Transverse colon (tissue), 4 donors: ENCODE measurements around the gene SFXN5. TPM values are rescaled to one million over a fixed set of nuclear protein-coding genes. Genes with fewer than 3 reads are reported as not detected.
A peak's percentile ranks its signal among the peaks of the same experiment; 100 is the strongest.

ENCODE experiments used
- DNase-seq: peaks from one replicate; pipeline ENCODE4 v3.0.0-alpha.2; 2019
- H3K27ac ChIP-seq, 4 donors: fragments of 200-600 bp; sonication (generic); 2 replicates each; pipeline ENCODE4 v1.5.1; 2016 to 2018; ENCODE audit warnings: inconsistent platforms in 4 of 4
- H3K27me3 ChIP-seq: fragments of 200-600 bp; sonication (generic); 2 replicates; pipeline ENCODE4 v1.5.1; 2017; ENCODE audit warnings: inconsistent platforms
- H3K36me3 ChIP-seq, 4 donors: fragments of 200-600 bp; sonication (generic); 2 replicates each; pipeline ENCODE4 v1.5.1; 2017 to 2019; ENCODE audit warnings: inconsistent platforms in 4 of 4
- H3K4me1 ChIP-seq, 4 donors: fragments of 200-600 bp; sonication (generic); 2 replicates each; pipeline ENCODE4 v1.5.1; 2017 to 2020; ENCODE audit warnings: inconsistent platforms in 4 of 4
- H3K4me3 ChIP-seq, 4 donors: fragments of 200-600 bp; sonication (generic); 1 replicate in 1 of 4; 2 replicates in 3 of 4; pipeline versions ENCODE4 v1.5.1 to v1.6.1; 2017 to 2019; ENCODE audit warnings: inconsistent platforms in 4 of 4
- H3K9me3 ChIP-seq, 2 donors: fragments of 200-600 bp; sonication (generic); 2 replicates each; pipeline ENCODE4 v1.5.1; 2017 to 2019; ENCODE audit warnings: inconsistent platforms in 2 of 2
- CTCF ChIP-seq, 5 experiments: fragments of 200-600 bp in 3 of 5; fragments of 450-650 bp in 2 of 5; sonication (generic) in 3 of 5; IDR thresholded peaks; 1 replicate in 2 of 5; 2 replicates in 3 of 5; pipeline ENCODE4 v1.5.1; 2016 to 2017; ENCODE audit warnings: antibody characterized with exemption in 5 of 5, inconsistent platforms in 3 of 5, mild to moderate bottlenecking in 2 of 5, moderate library complexity in 1 of 5
- EP300 ChIP-seq: sonication (generic); formaldehyde crosslinking; IDR thresholded peaks from one replicate; pipeline ENCODE4 v1.6.1; 2017; ENCODE audit warnings: antibody characterized with exemption, low read depth
- POLR2A ChIP-seq: fragments of 450-650 bp; IDR thresholded peaks from one replicate; pipeline ENCODE4 v1.6.1; 2016; ENCODE audit warnings: antibody characterized with exemption, mild to moderate bottlenecking, moderate library complexity
- POLR2AphosphoS5 ChIP-seq, 3 donors: sonication (generic); formaldehyde crosslinking; IDR thresholded peaks; one replicate each; pipeline ENCODE4 v1.6.1; 2016; ENCODE audit warnings: antibody characterized with exemption in 3 of 3
- WGBS, 2 donors: methylation state at CpG; one replicate each; pipeline ENCODE4 v1.1.5; 2018; ENCODE audit warnings: low coverage in 1 of 2; 5-methylcytosine and 5-hydroxymethylcytosine counted together
- in situ Hi-C, 4 donors: fragments of 200-750 bp; cut with MboI; loops; one replicate each; pipeline versions ENCODE4 v1.15.0 to v1.15.1; 2017; ENCODE audit warnings: low sequenced_read_pairs in 3 of 4, low pct_ligation_motif_present in 1 of 4, low pct_unique_long_range_greater_than_20kb in 1 of 4
- intact Hi-C: fragments of 100-400 bp; cut with DNase I; formaldehyde crosslinking; loops from one replicate; pipeline ENCODE4 v1.15.1; 2023; ENCODE audit warnings: low total_unique reads
- total RNA-seq, 4 donors: library from RNA; depleted of rRNA; stranded (reverse); fragments of >200 nt; gene quantifications; one replicate each; pipeline ENCODE4 v1.1.0, GENCODE V29; 2016

Gene SFXN5
- total RNA-seq, 4 donors from 2014 or later: 12.3 to 98.4 (median 42.7) TPM

GRCh38 chr2:73107211-73107926 is 35.9 kb upstream of the SFXN5 start:
- no peak overlapping the region for H3K4me3 ChIP-seq
- intact Hi-C loops (no loop called here), in situ Hi-C loops (loop anchor here in 1 of 4 donors (10.0 kb wide), 1 partner anchor 47 kb away; no protein-coding TSS in a partner anchor)
- H3K4me1 ChIP-seq: peaks cover 11 to 42% (median 26%) of the 10 kb centered on the region in 4 donors
- no peaks in the 10 kb centered on the region for H3K36me3 ChIP-seq
- H3K9me3 ChIP-seq: no peaks in the 10 kb centered on the region
- peak overlapping the region in 1 of 4 donors; percentile 43 for H3K27ac ChIP-seq
- no peak for TF ChIP-seq EP300
- TF ChIP-seq CTCF (IDR thresholded peaks at IDR 0.05): no peak
- no peak for TF ChIP-seq POLR2A
- TF ChIP-seq POLR2AphosphoS5 (IDR thresholded peaks at IDR 0.05): no peak
- H3K27me3 ChIP-seq: no peaks in the 10 kb centered on the region
- 67 to 80% methylated on average over 2 to 12 of the region's 12 CpGs for WGBS, 2 donors
- DNase-seq: peak; percentile 41

- 65% methylated on average over 3 of the region's 3 CpGs; no CpG with 5 or more reads in 1 of the 2 donors for WGBS, 2 donors
Observed at GRCh38 chr2:73106791-73107190, 35.3 kb upstream of the SFXN5 start.

GRCh38 chr2:73105511-73105971 is 34.0 kb upstream of the SFXN5 start:
- Histone ChIP-seq H3K4me1 (peaks cover 3 to 28% (median 9%) of the 10 kb centered on the region in 4 donors), H3K36me3 (no peaks in the 10 kb centered on the region), H3K27me3 (no peaks in the 10 kb centered on the region), H3K27ac (no peak overlapping the region), H3K4me3 (no peak overlapping the region), H3K9me3 (no peaks in the 10 kb centered on the region)
- WGBS, 2 donors: 91% methylated on average over 2 of the region's 2 CpGs; no CpG with 5 or more reads in 1 of the 2 donors
- intact Hi-C loops: no loop called here
- no peak for DNase-seq
- in situ Hi-C loops: loop anchor here in 1 of 4 donors (10.0 kb wide), 1 partner anchor 49 kb away; no protein-coding TSS in a partner anchor
- no peak for TF ChIP-seq POLR2A
- no peak for TF ChIP-seq POLR2AphosphoS5 (IDR thresholded peaks at IDR 0.05)
- TF ChIP-seq EP300: no peak
- TF ChIP-seq CTCF (IDR thresholded peaks at IDR 0.05): no peak

More at GRCh38 chr2:73106791-73107190, 35.3 kb upstream of the SFXN5 start:
- Histone ChIP-seq H3K27ac (peak overlapping the region in 1 of 4 donors; percentile 43), H3K27me3 (no peaks in the 10 kb centered on the region), H3K4me3 (no peak overlapping the region), H3K9me3 (no peaks in the 10 kb centered on the region), H3K4me1 (peaks cover 11 to 41% (median 21%) of the 10 kb centered on the region in 4 donors), H3K36me3 (no peaks in the 10 kb centered on the region)
- no peak for TF ChIP-seq EP300
- no peak for TF ChIP-seq CTCF (IDR thresholded peaks at IDR 0.05)
- no peak for TF ChIP-seq POLR2A
- TF ChIP-seq POLR2AphosphoS5 (IDR thresholded peaks at IDR 0.05): no peak
- intact Hi-C loops: no loop called here
- in situ Hi-C loops: loop anchor here in 1 of 4 donors (10.0 kb wide), 1 partner anchor 48 kb away; no protein-coding TSS in a partner anchor
- DNase-seq: no peak

GRCh38 chr2:73104933-73105332 is 33.4 kb upstream of the SFXN5 start:
- 97 to 100% methylated on average over 1 to 3 of the region's 3 CpGs for WGBS, 2 donors
- H3K27me3 ChIP-seq: no peaks in the 10 kb centered on the region
- TF ChIP-seq POLR2A (no peak), POLR2AphosphoS5 (IDR thresholded peaks at IDR 0.05) (no peak), EP300 (no peak), CTCF (IDR thresholded peaks at IDR 0.05) (no peak)
- H3K9me3 ChIP-seq: no peaks in the 10 kb centered on the region
- intact Hi-C loops: no loop called here
- peaks cover 2 to 25% (median 6%) of the 10 kb centered on the region in 4 donors for H3K4me1 ChIP-seq
- no peak overlapping the region for H3K4me3 ChIP-seq
- in situ Hi-C loops: loop anchor here in 1 of 4 donors (10.0 kb wide), 1 partner anchor 50 kb away; no protein-coding TSS in a partner anchor
- H3K36me3 ChIP-seq: no peaks in the 10 kb centered on the region
- H3K27ac ChIP-seq: no peak overlapping the region
- DNase-seq: no peak
